Measurements from ENCODE around the gene USP47.
A peak's percentile ranks its signal among the peaks of the same experiment; 100 is the strongest.
"Not testable (repeated sequence)": the region's sequence is repeated elsewhere in the genome, so short reads cannot be mapped to it uniquely, and the experiment has no call there.

Gene USP47

DNA sequence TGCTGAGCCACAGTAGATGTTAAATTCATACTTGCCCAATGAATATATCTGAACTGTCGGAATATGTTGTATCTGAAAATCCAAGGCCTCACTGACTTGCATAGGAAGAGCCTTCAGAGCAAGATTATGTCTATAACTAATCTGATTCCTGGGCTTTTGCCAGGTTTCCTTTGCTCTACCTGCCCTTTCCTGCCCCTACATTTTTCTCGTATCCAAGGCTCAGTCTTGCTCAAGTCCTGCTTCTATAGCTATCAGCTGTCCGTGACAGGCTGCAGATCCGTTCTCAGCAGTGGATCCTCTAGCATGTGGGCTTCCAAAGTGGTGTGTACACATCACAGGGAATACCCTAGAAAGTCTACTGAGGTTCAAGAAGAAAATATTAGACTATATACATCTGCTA lies 18.8 kb upstream of the USP47 start:
- DNase-seq (ENCODE audit: low read depth), result no peak

DNA sequence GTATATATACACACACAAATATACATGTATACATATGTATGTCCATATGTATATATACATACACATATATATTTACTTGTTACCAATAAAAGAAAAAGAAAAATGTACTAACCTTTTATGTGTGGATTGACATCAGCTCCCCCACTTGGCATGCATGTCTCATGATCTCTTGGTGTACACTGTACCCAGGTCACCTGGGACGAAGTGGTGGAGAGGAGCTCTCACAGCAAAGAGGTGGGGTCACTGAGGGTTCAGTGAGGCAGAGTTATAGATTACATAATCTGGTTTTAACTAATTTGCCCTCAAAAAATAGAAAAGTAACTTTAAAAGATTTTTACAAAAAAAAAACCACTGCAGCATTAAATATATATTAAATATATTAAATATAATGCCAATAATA lies 15.5 kb upstream of the USP47 start:
- DNase-seq (ENCODE audit: low read depth), result no peak

DNA sequence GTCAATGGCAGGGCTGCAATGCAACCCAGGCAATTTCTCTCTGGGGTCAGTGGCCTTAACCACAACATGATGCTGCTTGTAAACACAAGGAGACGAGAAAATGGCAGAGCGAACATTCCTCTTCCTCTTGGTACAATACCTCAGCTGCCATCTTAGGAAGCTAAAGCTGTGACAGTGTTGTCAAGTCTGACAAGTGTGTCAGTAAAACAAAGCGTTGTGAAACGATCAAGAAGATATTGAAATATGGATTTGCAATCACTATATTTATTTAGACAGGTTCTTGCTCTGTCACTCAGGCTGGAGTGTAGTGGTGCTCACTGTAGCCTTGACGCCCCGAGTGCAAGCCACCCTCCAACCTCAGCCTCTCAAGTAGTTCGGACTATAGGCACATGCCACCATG lies 14.5 kb upstream of the USP47 start:
- DNase-seq (ENCODE audit: low read depth), result no peak

DNA sequence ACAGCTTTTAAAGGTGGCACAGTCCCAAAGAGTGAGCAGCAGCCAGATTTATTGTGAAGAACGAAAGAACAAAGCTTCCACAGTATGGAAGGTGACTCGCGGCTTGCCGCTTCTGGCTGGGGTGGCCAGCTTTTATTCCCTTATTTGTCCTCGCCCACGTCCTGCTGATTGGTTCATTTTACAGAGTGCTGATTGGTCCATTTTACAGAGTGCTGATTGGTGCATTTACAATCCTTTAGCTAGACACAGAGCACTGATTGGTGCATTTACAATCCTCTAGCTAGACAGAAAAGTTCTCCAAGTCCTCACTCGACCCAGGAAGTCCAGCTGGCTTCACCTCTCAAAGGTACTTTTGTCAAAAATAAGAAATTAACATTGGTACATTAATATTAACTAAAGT lies 10.4 kb upstream of the USP47 start:
- not testable (repeated sequence) for DNase-seq (ENCODE audit: low read depth)

DNA sequence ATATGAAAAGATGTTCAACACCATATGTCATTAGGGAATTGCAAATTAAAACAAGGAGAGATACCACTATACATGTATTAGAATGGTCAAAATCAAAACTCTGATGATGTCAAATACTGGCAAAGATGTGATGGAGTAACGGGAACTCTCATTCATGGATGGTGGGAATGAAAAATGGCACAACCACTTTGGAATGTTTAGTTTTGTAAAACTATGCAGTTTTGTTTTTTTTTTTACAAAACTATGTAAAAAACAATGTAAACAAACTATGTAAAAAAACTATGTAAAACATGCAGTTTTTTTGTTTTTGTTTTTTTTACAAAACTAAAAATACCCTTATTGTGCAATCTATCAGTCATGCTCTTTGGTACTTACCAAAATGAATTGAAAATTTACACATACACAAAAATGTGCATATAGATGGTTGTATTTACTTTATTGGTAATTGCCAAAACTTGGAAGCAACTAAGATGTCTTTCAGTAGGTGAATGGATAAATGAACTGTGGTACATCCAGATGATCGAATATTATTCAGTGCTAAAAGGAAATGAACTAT lies 5.0 kb upstream of the USP47 start:
- DNase-seq (ENCODE audit: low read depth), result no peak

DNA sequence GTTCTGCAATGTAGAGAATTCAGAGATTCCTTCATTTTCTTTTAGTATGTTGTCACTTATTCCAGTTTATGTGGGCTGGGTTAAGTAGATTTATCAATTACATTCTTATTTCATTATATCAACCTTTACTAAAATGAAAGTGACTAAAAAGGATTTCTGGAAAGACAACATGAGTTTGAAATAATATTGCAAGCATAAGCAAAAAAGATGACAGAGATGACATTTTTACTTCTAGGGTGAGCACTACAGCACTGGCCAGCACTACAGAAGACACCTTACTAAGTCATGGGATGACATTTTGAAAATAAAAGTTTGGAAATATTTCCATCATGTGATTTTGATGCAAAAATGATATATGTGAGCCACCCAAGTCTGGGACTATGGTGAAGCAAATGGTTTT lies 2.1 kb upstream of the USP47 start:
- DNase-seq (ENCODE audit: low read depth), result no peak

DNA sequence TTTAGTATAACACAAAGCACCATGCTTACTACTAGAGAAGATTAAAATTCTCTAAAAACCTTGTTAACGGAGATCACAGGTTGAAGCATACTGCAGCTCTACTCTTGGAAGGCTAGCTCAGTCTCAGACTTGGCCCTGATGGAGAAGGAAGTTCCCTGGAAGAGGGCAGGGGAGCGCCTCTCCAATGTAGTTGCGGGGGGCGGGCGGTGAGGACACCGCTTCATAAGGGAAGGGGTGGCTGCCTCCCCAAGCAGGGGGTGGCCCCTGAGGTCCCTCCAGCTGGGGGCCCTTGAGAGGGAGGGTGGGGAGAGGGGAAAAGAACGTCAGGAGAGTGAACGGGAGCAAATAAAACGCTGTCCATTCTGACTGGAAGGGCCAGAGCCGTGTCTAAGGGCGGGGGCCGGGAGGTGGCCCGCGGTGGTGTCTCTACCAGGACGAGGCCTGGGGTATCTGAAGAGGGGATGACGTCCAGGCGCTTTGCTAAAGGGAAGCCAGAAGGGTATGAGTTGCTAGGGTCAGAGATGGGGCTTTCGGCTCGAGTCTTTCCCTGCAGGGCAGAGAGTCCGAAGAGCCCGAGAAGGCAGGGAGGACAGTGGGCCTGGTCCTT lies 553 bp upstream of the USP47 start:
- peak; percentile 14 for DNase-seq (ENCODE audit: low read depth)

DNA sequence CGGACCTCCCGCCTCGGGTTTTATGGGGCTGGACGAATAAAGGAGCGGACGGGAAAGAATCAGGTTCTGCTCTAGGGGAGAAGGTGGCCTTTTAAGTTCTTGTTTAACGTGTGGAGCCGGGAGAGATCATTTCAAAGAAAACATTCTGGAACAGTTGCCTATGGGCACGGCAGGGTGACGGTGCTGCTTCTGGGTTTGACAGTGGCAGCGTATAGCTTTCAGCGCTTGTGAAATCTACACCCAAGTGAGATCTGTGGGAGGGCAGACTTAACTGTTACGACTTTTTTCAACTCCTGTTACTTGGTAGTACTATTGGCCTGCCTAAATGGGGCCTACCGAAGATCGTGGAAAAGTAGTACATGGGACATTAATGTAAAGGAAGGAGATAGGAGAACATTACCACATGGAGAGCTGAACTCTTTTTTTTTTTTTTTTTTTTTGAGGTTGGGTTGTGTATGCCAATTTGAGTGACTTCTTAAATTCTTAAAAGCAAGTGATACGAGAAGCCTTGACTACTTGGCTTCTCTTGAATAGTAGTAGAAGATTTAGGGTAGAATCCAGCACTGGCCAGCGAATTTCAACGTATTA lies 743 bp downstream of the USP47 start:
- peak; percentile 41 for DNase-seq (ENCODE audit: low read depth)

DNA sequence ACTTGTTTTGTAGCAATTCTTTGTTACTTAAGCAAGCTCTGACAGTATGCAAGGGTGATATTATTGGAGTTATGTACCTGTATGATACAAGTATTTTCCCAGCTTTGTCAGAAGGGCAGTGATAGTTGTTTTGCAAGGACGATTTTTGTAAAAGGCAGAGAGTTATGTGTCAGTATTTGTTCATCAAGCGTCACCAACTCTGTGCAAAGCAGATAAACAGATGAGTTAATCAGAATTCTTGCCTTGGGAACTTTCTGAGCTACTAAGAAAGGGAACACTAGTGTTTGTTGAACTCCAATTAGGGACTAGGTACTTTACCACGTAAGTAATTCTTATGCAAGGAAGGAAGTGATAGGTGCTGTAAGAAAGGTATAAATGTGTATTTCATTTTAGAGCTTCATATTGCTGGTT lies 1.4 kb downstream of the USP47 start:
- no peak for DNase-seq (ENCODE audit: low read depth)

DNA sequence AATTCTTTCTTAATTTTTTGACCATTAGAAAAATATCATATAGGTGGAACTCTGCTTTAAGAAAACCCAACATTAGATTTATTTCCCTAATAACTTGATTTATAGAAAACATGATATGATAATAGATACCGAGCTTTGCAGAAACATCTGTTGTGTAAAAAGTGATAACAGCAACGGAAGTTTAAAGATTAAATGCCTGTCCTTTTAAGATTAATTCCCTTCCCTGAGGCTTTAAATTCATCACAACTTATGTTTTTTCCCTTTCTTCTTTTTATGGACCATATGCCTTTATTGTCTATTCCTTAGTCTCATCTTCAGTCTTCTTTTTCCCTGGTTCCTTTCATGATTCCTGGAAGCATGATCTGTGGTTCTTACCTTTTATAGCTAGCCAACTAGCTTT lies 1.9 kb downstream of the USP47 start:
- no peak for DNase-seq (ENCODE audit: low read depth)

DNA sequence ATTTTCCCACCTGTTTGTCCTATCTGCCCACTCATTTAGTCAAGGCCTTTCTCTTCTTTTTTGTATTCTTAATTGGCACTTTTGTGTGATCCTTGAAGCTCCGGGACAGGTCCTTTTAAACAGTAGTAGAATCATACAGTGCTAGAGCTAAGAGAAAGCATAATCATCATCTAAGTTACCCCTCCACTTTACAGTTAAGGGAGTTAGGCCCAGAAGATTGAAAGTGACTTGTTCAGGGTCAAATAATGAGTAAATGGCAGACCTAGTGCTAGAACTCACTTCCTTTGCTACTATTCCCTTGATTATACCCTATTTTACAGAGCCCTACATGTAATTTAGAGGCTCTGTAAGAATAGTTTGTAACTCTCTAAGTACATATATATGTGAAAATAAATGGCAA lies 2.5 kb downstream of the USP47 start:
- DNase-seq (ENCODE audit: low read depth), result no peak

DNA sequence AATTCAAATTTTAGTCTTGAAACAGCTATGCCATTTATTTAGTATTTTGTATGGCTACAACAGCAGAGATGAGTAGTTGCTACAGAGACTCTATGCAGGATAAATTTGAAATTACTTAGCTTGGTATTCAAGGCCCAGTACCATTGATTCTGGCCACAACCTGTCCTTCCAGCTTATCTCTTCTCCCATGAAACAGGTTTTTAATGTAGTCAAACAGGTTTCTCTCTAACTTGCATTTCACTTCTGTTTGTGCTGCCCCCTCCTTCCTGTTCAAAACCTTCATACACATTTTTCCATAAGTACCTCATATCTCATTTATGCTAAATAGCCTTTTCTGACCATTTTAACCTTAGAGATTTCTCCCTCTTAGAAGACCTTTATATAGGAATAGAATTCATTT lies 3.3 kb downstream of the USP47 start:
- DNase-seq (ENCODE audit: low read depth), result no peak

DNA sequence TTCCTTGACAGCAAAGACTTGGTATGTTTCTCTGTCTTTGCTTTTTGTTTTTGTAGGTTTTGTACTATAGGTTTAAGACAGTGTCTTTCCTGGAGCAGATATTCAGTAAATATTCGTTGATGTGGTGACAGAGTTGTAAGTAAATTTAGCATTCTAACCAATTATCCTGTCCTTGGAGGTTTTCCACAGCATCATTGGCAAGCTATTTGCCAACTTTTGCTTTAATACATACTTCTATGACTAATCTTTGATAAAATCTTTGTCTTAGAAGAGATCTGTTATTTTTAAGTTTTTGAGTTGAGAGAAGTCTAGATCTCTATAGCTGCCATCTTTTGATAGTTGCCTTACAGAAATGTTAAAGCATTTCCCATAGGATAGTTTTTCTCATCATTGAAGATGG lies 3.8 kb downstream of the USP47 start:
- no peak for DNase-seq (ENCODE audit: low read depth)

DNA sequence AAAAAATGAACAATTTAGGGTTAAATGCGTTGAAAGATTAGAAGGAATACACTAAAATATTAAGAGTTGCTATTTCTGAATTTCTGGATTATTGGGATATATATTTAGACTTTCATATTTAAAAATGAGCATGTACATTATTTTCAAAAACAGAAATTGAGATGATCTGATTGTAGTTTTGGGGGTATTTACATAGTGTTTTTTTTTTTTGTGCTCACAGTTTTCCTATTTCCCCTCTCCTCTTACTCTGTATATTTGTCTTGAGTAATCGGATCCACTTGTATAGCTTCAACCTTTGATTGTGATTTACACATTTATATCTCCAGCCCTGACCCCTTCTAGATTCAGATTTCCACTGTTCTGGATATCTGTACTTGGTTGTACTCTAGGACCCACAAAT lies 5.3 kb downstream of the USP47 start:
- no peak for DNase-seq (ENCODE audit: low read depth)

DNA sequence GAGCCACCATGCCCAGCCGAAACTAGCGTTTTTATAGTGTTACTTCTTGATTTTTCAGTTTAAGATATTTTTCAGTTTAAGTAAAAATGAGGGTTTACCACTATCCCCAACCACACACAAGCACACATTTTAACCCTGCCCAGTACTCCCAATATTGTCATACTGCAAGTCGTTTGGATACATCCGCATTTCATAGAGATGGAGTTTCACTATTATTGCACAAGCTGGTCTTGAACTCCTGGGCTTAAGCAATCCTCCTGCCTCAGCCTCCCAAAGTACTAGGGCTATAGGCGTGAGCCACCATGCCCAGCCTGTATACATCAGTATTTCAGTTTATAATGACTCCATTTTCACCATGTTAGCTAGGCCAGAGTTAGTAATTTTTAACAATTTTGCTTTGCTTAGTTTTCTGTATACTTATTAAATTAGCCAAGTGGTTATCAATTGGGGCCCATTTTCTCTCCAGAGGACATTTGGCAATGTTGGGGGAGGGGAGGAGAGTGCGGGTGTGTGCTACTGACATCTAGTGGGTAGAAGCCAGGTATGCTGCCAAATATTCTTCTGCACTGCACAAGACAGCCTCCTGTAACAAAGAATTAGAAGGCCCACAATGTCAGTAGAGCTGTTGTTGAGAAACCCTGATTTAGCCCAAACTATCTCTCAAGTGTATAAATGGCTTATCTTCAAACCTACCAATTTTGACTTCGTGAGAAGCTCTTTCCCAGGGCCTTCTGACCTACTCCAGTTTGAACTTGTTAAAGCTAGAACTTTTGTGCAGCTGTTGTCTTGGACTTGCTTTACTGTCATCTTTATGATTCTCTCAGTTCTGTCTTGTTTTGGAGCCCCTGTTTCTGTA lies 7.3 kb downstream of the USP47 start:
- DNase-seq (ENCODE audit: low read depth), result peak; percentile 33

DNA sequence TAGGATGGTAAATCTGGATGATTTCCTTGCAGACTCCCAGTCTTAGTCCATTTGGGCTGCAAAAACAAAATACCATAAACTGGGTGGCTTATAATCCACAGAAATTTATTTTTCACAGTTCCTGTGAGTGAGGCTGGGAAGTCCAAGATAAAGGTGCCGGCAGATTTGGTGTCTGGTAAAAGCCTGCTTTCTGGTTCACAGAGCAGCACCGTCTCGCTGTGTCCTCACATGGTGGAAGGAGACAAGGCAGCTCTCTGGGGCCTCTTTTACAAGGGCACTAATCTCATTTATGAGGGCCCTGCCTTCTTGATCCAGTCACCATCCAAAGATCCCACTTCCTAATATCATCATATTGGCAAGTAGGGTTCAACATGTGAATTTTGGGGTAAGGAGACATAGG lies 8.9 kb downstream of the USP47 start:
- DNase-seq (ENCODE audit: low read depth), result no peak

DNA sequence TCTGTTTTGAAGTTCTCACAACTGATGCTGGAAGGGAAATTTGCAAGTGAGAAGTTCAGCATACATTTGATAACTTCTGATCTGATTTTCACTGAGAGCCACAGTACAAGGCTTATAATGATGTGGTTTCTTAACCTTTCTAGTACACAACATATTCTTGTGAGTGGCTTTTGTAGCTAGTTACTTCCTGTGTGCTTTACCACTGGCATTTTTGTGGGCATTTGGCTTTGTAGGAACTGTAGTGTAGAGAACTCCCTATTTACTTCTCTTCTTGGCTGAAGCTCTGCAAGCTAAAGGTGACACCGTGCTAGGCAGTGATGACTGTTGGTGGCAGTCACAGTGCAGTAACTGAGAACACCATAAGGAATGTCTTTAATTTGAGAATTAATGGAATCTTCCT lies 14.9 kb downstream of the USP47 start:
- no peak for DNase-seq (ENCODE audit: low read depth)

DNA sequence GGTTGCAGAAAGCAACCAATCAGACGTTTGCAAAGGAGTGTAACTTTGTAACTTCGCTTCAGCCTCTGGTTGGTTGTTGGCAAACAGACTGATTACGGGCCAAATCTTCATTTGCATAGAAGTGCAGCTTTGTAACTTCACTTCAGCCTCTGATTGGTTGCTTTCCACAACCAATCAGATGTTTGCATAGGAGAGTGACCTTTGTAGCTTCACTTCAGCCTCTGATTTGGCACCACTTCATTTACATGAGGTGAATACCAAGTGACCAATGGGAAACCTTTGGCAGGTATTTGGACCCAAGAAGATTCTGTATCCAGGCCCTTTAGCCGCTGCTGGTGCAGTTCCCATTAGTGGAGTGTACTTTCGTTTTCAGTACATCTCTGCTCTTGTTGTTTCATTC lies 16.0 kb downstream of the USP47 start:
- no peak for DNase-seq (ENCODE audit: low read depth)

DNA sequence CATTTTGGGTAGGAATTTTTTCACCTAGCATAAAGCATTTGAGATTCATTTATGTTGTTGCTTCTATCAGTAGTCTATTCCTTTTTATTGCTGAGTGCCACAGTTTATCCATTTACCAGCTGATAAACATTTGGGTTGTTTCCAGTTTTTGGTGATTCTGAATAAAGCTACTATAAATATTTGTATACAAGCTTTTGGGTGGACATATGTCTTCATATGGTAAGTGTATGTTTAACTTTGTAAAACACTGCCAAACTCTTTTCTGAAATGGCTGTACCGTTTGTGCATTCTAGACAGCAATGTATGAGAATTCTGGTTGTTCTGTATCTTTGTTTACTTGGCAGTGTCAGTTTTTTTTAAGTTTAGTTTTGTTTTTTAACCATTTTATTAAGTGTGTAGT lies 16.9 kb downstream of the USP47 start:
- DNase-seq (ENCODE audit: low read depth), result no peak

DNA sequence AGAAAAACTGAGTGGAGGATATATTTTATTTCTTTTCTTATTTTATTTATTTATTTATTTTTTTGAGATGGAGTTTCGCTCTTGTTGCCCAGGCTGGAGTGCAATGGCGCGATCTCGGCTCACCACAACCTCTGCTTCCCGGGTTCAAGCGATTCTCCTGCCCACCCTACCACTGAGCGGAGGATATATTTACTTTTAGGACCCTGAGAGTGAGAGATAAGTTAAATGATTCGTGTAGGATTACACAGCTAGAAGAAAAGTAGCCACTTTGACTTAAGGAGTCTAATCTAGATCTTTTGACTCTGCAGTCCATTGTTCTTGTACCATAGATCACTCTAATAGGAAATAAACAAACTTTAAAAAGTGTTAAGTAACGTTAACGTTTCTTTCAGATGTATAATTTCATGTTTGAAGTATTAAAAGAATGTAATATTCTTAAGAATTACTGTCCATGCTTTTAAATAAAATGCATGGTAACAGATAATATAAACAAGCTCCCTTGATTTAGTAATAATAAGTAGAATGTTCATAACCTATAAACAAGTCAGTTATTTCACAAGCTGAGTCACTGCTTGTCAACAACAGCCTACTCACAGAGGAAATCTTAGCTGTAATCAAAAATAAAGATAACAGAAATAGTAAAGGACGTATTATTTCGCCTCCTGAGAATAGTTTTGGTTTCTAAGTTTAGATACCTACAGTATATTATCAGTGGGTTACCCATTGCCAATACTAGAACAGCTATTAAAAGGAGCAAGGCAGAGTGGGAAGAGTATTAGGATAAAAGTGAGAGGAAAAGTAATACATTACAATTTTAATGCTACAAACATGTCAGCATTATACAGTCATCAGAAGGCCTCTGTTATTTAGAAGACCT lies 18.6 kb downstream of the USP47 start:
- no peak for DNase-seq (ENCODE audit: low read depth)

DNA sequence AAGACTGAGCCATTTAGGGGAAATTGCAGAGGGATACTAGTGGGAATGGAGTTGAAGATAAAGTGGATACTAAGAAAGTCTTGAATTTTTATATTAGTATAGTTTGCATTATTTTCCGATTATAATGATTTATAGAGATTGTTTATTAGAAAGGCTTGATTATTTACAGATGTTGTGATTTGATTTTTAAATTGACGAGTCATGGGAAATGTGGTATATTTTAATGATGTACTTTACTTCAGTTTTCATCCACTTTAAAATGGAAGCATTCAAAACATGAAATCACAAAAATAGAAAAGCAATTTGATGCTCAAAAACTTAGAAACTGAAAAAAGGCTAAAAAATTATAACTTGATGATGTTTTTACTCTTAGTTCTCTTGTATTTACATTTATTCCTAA lies 21.2 kb downstream of the USP47 start:
- DNase-seq (ENCODE audit: low read depth), result no peak

DNA sequence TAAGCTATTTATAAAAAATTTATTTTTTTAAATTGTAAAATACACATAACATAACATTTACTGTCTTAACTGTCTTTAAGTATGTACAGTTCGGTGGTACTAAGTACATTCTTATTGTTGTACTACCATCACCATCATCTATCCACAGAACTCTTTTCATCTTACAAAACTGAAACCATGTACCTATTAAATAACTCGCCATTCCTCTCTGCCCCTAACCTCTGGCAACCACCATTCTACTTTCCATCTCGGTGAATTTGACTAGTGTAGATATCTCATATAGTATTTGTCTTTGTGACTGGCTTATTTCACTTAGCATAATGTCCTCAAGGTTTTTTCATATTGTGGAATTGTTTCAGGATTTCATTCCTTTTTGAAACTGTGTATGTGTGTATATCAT lies 22.6 kb downstream of the USP47 start:
- DNase-seq (ENCODE audit: low read depth), result no peak

Data from stimulated activated CD8-positive, alpha-beta memory T cell treated with anti-CD3 and anti-CD28 coated beads, Interleukin-4, amount 100 ng/mL, for 24 hours (primary cell).